Erythroblast (primary cell): ENCODE measurements around the gene BMAL1.

Experiments
- GATA1 ChIP-seq: IDR thresholded peaks from 2 replicates; pipeline ENCODE4 v1.6.1; 2011; ENCODE audit warnings: low read depth, mild to moderate bottlenecking, control low read depth, low read length, moderate library complexity
- POLR2A ChIP-seq: IDR thresholded peaks from 2 replicates; pipeline ENCODE4 v1.6.1; 2011; ENCODE audit warnings: mild to moderate bottlenecking, low read length

DNA sequence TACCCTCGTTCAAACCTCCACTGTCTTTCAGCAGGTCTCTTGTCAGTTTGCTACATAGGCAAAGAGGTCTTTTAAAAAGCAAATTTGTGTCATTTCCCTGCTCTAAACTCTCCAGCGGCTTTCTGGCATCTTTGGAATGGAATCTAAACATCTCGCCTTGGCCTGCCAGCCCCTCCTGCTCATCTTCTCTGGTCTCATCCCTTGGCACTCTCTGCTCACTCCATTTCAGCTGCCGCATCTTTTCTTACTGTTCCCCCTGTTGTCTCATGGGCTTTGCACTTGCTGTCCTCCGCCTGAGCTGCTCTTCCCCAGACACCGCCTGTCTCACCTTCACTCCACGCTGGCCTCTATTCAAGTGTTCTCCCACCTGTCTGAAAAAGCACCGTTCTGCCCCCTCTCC, 46.6 kb downstream of the BMAL1 start:
- TF ChIP-seq POLR2A (no peak), GATA1 (no peak)
